WTC11 (cell line): ENCODE data around the gene ZNF467. TPM values are rescaled to one million over a fixed set of nuclear protein-coding genes. Genes with fewer than 3 reads are reported as not detected.
A peak's percentile ranks its signal among the peaks of the same experiment; 100 is the strongest.

Experiments
- ATAC-seq: fragments of 200-7000 bp; cut with Tn5 transposase; 2 replicates; pipeline ENCODE4 v1.10.0; 2021; ENCODE audit warnings: mild to moderate bottlenecking, moderate library complexity
- CTCF ChIA-PET: fragments of 300-600 bp; sonication (Branson Sonifier 250); formaldehyde crosslinking; loops from one replicate; lab custom pipeline; 2021; ENCODE audit warnings: antibody characterized with exemption; lab: Charles Lee
- POLR2A ChIA-PET: fragments of 350-600 bp; sonication (Branson Sonifier 250); formaldehyde crosslinking; loops from one replicate; lab custom pipeline; 2021; ENCODE audit warnings: antibody characterized with exemption; lab: Charles Lee
- DNase-seq: peaks from one replicate; pipeline ENCODE4 v3.0.0; 2021; ENCODE audit warnings: low spot score
- H3K27ac Mint-ChIP-seq: 2 replicates; pipeline ENCODE4 v1.8.0; 2021; ENCODE audit warnings: mixed read lengths
- H3K27me3 Mint-ChIP-seq: 2 replicates; pipeline ENCODE4 v1.8.0; 2021; ENCODE audit warnings: low read depth, mild to moderate bottlenecking, moderate library complexity, mixed read lengths
- H3K36me3 Mint-ChIP-seq: 2 replicates; pipeline ENCODE4 v1.8.0; 2021; ENCODE audit warnings: mixed read lengths
- H3K4me1 Mint-ChIP-seq: 2 replicates; pipeline ENCODE4 v1.8.0; 2022; ENCODE audit warnings: mixed read lengths
- H3K4me3 Mint-ChIP-seq: 2 replicates; pipeline ENCODE4 v1.8.0; 2021; ENCODE audit warnings: mild to moderate bottlenecking, moderate library complexity, mixed read lengths
- H3K9me3 Mint-ChIP-seq: 2 replicates; pipeline ENCODE4 v1.8.0; 2021; ENCODE audit warnings: mixed read lengths
- CREB1 ChIP-seq: sonication (generic); formaldehyde crosslinking; IDR thresholded peaks from 2 replicates; pipeline ENCODE4 v1.8.0; 2023; ENCODE audit warnings: mild to moderate bottlenecking, missing genetic modification reagents
- ELF4 ChIP-seq: sonication (generic); formaldehyde crosslinking; IDR thresholded peaks from 2 replicates; pipeline ENCODE4 v1.8.1; 2022; ENCODE audit warnings: low read depth, mild to moderate bottlenecking, moderate library complexity, missing genetic modification reagents
- EMX1 ChIP-seq: fragments of 250-450 bp; sonication (Bioruptor Pico); IDR thresholded peaks from 2 replicates; pipeline ENCODE4 v1.8.0; 2021; ENCODE audit warnings: mild to moderate bottlenecking
- ERG ChIP-seq: fragments of 250-450 bp; sonication (Bioruptor Pico); IDR thresholded peaks from 2 replicates; pipeline ENCODE4 v1.8.0; 2021; ENCODE audit warnings: mild to moderate bottlenecking
- FOXP4 ChIP-seq: sonication (generic); formaldehyde crosslinking; IDR thresholded peaks from 2 replicates; pipeline ENCODE4 v1.8.0; 2022; ENCODE audit warnings: mild to moderate bottlenecking, missing genetic modification reagents
- IRF1 ChIP-seq: sonication (generic); formaldehyde crosslinking; IDR thresholded peaks from 2 replicates; pipeline ENCODE4 v1.8.0; 2023; ENCODE audit warnings: missing genetic modification reagents
- NFATC4 ChIP-seq: fragments of 250-450 bp; sonication (Bioruptor Pico); IDR thresholded peaks from 2 replicates; pipeline ENCODE4 v1.9.0; 2021; ENCODE audit warnings: mild to moderate bottlenecking
- PRDM15 ChIP-seq: sonication (generic); formaldehyde crosslinking; IDR thresholded peaks from 2 replicates; pipeline ENCODE4 v1.8.0; 2022; ENCODE audit warnings: missing genetic modification reagents
- SP1 ChIP-seq: sonication (generic); formaldehyde crosslinking; conservative IDR thresholded peaks from 2 replicates; pipeline ENCODE4 v1.8.1; 2022; ENCODE audit warnings: missing genetic modification reagents
- TP53 ChIP-seq: sonication (generic); formaldehyde crosslinking; IDR thresholded peaks from 2 replicates; pipeline ENCODE4 v1.8.1; 2023; ENCODE audit warnings: mild to moderate bottlenecking, missing genetic modification reagents
- ZNF121 ChIP-seq: sonication (generic); formaldehyde crosslinking; IDR thresholded peaks from 2 replicates; pipeline ENCODE4 v1.8.0; 2023; ENCODE audit warnings: missing genetic modification reagents
- ZNF232 ChIP-seq: sonication (generic); formaldehyde crosslinking; IDR thresholded peaks from 2 replicates; pipeline ENCODE4 v1.8.0; 2022; ENCODE audit warnings: mild to moderate bottlenecking, missing genetic modification reagents
- ZNF263 ChIP-seq: sonication (generic); formaldehyde crosslinking; IDR thresholded peaks from 2 replicates; pipeline ENCODE4 v1.8.1; 2022; ENCODE audit warnings: low read depth, mild to moderate bottlenecking, moderate library complexity, missing genetic modification reagents
- ZNF281 ChIP-seq: sonication (generic); formaldehyde crosslinking; IDR thresholded peaks from 2 replicates; pipeline ENCODE4 v1.8.0; 2023; ENCODE audit warnings: mild to moderate bottlenecking, missing genetic modification reagents
- ZNF425 ChIP-seq: fragments of 250-450 bp; sonication (Bioruptor Pico); conservative IDR thresholded peaks from 2 replicates; pipeline ENCODE4 v1.9.0; 2021; ENCODE audit warnings: mild to moderate bottlenecking
- ZNF512 ChIP-seq: sonication (generic); formaldehyde crosslinking; IDR thresholded peaks from 2 replicates; pipeline ENCODE4 v1.8.1; 2022; ENCODE audit warnings: missing genetic modification reagents, borderline replicate concordance
- total RNA-seq: library from RNA; stranded (reverse); gene quantifications from 3 replicates; pipeline ENCODE4 v1.2.3, GENCODE V29; 2021

Gene ZNF467
- total RNA-seq, 1 experiment from 2014 or later: 0.70 TPM

GRCh38 chr7:149783386-149784250 lies 10.2 kb upstream of the ZNF467 start:
- POLR2A ChIA-PET: interaction anchor here (1.1 kb wide), 1 partner anchor 48 kb away, joined by 3 read pairs; no protein-coding TSS in a partner anchor
- ATAC-seq: peak; percentile 64
- H3K4me3 Mint-ChIP-seq: no peak overlapping the region
- no peak for TF ChIP-seq FOXP4 (CRISPR knock-in tag)
- no peak for TF ChIP-seq ELF4 (CRISPR knock-in tag)
- TF ChIP-seq SP1: no peak
- TF ChIP-seq ZNF512: no peak
- TF ChIP-seq IRF1 (CRISPR knock-in tag): no peak
- TF ChIP-seq TP53 (CRISPR knock-in tag): no peak
- no peak for TF ChIP-seq ZNF121 (CRISPR knock-in tag)
- no peak for TF ChIP-seq ZNF425 (CRISPR knock-in tag)
- TF ChIP-seq EMX1 (CRISPR knock-in tag): no peak
- no peak for TF ChIP-seq NFATC4 (CRISPR knock-in tag)
- H3K9me3 Mint-ChIP-seq: no peaks in the 10 kb centered on the region
- H3K27ac Mint-ChIP-seq: no peak overlapping the region
- 0 out of 2 replicates have a peak, but pooled peaks cover 5% of the 10 kb centered on the region for H3K4me1 Mint-ChIP-seq
- CTCF ChIA-PET: interaction anchor here (1.0 to 3.6 kb wide), 5 partner anchors 10 to 159 kb away, joined by 3 to 16 read pairs (median 3); partner anchors contain the start of gene ZNF467
- DNase-seq: no peak
- H3K27me3 Mint-ChIP-seq: peaks cover 14% of the 10 kb centered on the region
- H3K36me3 Mint-ChIP-seq: no peaks in the 10 kb centered on the region

- POLR2A ChIA-PET: no interaction called here
- Mint-ChIP-seq H3K9me3 (no peaks in the 10 kb centered on the region), H3K4me3 (no peak overlapping the region)
- ATAC-seq: no peak
- no peak for DNase-seq
- TF ChIP-seq ZNF232 (CRISPR knock-in tag) (no peak), PRDM15 (CRISPR knock-in tag) (no peak), ZNF263 (no peak), ZNF281 (CRISPR knock-in tag) (no peak), ERG (no peak), CREB1 (CRISPR knock-in tag) (no peak)
- TF ChIP-seq, all 79 proteins: peak for 0
- peaks cover 11% of the 10 kb centered on the region for H3K27me3 Mint-ChIP-seq
- H3K4me1 Mint-ChIP-seq: 0 out of 2 replicates have a peak, but pooled peaks cover 5% of the 10 kb centered on the region
- CTCF ChIA-PET: interaction anchor here (0.9 to 3.6 kb wide), 9 partner anchors 8 to 158 kb away, joined by 3 to 16 read pairs (median 3); partner anchors contain the start of gene ZNF467
- no peak overlapping the region for H3K27ac Mint-ChIP-seq
- no peaks in the 10 kb centered on the region for H3K36me3 Mint-ChIP-seq
Measured at GRCh38 chr7:149782682-149783345, 9.4 kb upstream of the ZNF467 start.
